ENCODE data around the gene VIPR2.

The VIPR2 gene

GRCh38 chr7:159112136-159113011 lies 32.3 kb downstream of the VIPR2 start:
- no peak for TF ChIP-seq CTCF (IDR thresholded peaks at IDR 0.05; ENCODE audit: low read depth, low read length, missing control alignments)
- no peak for DNase-seq (ENCODE audit: extremely low read depth, low read depth)
- no peak overlapping the region for H3K4me3 ChIP-seq (replicated peaks; ENCODE audit: low read depth, low read length)

- H3K4me3 ChIP-seq (replicated peaks; ENCODE audit: low read depth, low read length): no peak overlapping the region
- DNase-seq (ENCODE audit: extremely low read depth, low read depth): no peak
- no peak for TF ChIP-seq CTCF (IDR thresholded peaks at IDR 0.05; ENCODE audit: low read depth, low read length, missing control alignments)
Observed at GRCh38 chr7:159109653-159110035, 35.0 kb downstream of the VIPR2 start.

GRCh38 chr7:159108941-159109652 lies 35.6 kb downstream of the VIPR2 start:
- H3K4me3 ChIP-seq (replicated peaks; ENCODE audit: low read depth, low read length): no peak overlapping the region
- no peak for TF ChIP-seq CTCF (IDR thresholded peaks at IDR 0.05; ENCODE audit: low read depth, low read length, missing control alignments)
- DNase-seq (ENCODE audit: extremely low read depth, low read depth): no peak

- no peak for TF ChIP-seq CTCF (IDR thresholded peaks at IDR 0.05; ENCODE audit: low read depth, low read length, missing control alignments)
- no peak overlapping the region for H3K4me3 ChIP-seq (replicated peaks; ENCODE audit: low read depth, low read length)
- DNase-seq (ENCODE audit: extremely low read depth, low read depth): no peak
Observed at GRCh38 chr7:159108491-159108890, 36.2 kb downstream of the VIPR2 start.

- no peak for DNase-seq (ENCODE audit: extremely low read depth, low read depth)
- TF ChIP-seq CTCF (IDR thresholded peaks at IDR 0.05; ENCODE audit: low read depth, low read length, missing control alignments): no peak
- no peak overlapping the region for H3K4me3 ChIP-seq (replicated peaks; ENCODE audit: low read depth, low read length)
Observed at GRCh38 chr7:159107161-159107892, 37.3 kb downstream of the VIPR2 start.

GRCh38 chr7:159105832-159106811 lies 38.5 kb downstream of the VIPR2 start:
- DNase-seq (ENCODE audit: extremely low read depth, low read depth): no peak
- H3K4me3 ChIP-seq (replicated peaks; ENCODE audit: low read depth, low read length): no peak overlapping the region
- TF ChIP-seq CTCF (IDR thresholded peaks at IDR 0.05; ENCODE audit: low read depth, low read length, missing control alignments): no peak

All from HFF-Myc (cell line).